KBM-7 (cell line): Measurements from ENCODE around the gene ITGA2.
"Not testable (repeated sequence)": the region's sequence is repeated elsewhere in the genome, so short reads cannot be mapped to it uniquely, and the experiment has no call there.

Source experiments
- DNase-seq: peaks from one replicate; pipeline ENCODE4 v3.0.0-alpha.2; 2015
- in situ Hi-C: fragments of 300-500 bp; cut with MboI; formaldehyde crosslinking; loops from 2 replicates; pipeline ENCODE4 v1.14.3; 2020; ENCODE audit warnings: low sequenced_read_pairs, low pct_unique_long_range_greater_than_20kb, mixed read lengths

The ITGA2 gene

DNA sequence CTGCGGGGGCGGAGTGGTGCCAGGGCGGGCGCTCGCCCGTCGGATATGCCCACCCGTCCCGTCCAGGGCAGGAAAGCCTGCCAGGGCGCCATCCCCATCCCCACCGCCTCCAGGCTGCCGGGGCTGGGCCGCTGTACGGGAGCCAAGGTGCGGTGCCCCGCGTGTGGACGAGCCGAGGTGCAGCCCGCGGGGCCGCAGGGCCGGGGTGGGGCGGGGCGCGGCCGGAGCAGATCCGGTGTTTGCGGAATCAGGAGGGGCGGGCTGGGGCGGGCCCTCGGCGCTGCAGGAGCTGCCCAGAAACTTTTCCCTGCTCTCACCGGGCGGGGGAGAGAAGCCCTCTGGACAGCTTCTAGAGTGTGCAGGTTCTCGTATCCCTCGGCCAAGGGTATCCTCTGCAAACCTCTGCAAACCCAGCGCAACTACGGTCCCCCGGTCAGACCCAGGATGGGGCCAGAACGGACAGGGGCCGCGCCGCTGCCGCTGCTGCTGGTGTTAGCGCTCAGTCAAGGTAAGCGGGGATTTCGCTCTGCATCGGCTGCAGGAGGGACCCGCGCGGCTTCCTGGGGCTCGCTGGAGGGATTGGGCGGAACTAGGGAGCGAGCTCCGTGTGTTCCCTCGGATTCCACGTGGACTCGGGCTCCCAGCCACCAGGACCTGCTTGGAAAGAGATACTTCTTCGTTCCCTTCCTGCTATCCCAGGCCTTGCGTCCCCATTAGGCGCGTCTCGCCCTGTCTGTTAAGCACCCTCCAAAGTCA lies at the start of gene ITGA2:
Gene ITGA2 (plus strand): TSS at position 328 of the 756 bp plus-strand sequence. CDS start 117 bp downstream, at position 445.
- DNase-seq, result peak; percentile 69
- in situ Hi-C loops, result no loop called here

GRCh38 chr5:52943285-52943684 lies 45.9 kb upstream of the ITGA2 start:
- DNase-seq, result no peak
- in situ Hi-C loops, result no loop called here

DNA sequence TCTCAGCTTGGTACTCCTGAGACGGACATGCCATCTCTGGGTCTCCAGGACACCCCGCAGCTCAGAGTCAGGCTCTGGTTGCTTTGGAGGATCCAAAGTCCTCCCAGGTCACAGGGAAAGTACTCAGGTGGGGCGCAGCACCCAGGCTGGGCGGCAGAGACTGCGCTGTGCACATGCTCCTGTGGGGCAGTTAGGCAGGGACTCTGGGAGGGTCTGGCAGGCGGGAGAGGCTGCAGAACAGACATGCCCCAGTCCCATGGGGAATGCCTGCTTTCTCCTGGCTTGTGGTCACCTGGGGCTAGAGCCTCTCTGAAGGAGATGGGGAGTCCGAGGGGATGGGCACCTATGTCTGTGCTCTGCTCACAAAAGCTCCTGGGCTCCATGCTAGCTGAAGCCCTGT lies 45.3 kb upstream of the ITGA2 start:
- in situ Hi-C loops, result no loop called here
- DNase-seq, result no peak

- no peak for DNase-seq
- in situ Hi-C loops, result no loop called here
Observed at GRCh38 chr5:52945040-52945439, 44.1 kb upstream of the ITGA2 start.

GRCh38 chr5:52947208-52947607 lies 41.9 kb upstream of the ITGA2 start:
- DNase-seq, result no peak
- in situ Hi-C loops, result no loop called here

GRCh38 chr5:52947851-52948250 lies 41.3 kb upstream of the ITGA2 start:
- no peak for DNase-seq
- in situ Hi-C loops, result no loop called here

DNA sequence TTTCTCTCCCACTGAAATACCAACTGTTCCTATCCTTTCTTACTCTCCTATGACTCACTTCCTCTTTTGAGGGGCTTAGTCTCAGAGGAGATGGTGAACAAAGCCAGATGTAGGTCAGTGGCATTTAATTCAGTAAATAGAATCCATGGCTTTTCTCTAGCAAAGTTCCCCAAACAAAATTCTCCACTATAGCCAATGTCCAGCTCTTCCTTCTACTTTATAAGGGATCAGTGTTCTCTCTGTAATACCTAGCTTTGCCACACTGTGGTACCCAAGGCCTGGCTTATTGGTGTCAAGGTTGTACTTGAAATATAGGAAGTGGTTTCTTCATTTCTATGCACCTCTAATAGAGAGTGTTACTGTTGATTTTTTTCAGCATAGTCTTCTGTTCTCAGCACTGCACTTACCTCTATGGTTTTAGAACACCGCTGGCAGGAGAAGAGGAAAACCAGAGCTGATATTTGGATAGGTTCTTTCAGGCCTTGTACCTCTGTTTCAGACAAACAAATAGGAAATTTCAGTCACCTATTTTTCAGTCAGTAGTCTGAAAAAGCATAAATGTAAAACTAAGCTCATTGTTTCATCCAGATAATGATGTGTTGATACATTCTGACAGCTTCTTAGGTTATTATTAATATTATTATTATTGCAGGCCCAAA lies 40.6 kb upstream of the ITGA2 start:
- peak; percentile 81 for DNase-seq
- in situ Hi-C loops, result no loop called here

GRCh38 chr5:52950686-52951085 lies 38.5 kb upstream of the ITGA2 start:
- no peak for DNase-seq
- in situ Hi-C loops, result no loop called here

DNA sequence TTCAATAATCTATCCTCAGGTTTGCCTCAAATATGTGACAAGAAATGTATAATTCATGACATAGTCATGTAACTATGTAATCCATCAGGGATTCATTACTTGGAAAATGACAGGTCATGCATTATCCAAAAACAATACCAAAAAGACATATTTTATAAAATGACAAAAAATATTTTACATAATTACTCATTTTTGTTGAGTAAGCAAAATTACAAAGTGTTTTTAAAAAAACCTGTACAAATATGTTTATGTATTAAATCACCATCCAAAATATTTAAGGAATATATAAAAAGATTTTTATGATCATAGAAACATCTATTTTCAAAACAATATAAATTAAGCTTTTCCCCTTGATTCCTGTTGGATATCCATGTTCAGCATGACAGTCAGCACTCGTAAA lies 36.7 kb upstream of the ITGA2 start:
- no peak for DNase-seq
- in situ Hi-C loops, result no loop called here

DNA sequence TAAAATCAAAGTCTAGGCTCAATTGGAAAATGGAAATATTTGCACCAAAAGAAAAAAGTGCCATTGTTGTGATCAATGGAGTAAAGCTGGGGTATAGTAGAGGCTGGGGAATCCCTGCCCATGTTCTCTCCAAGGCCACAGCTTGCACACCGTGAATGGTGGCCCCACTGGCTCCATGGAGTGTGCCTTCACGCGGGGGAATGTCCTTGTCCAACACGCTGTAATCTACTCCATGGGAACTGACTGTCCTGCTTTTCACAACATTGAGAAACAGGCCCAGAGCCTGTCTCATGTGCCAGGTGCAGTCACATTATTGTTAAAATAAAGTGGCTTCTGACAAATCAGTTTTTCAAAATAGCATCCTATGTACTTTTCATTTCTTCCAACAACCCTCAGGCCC lies 33.1 kb upstream of the ITGA2 start:
- in situ Hi-C loops, result no loop called here
- no peak for DNase-seq

DNA sequence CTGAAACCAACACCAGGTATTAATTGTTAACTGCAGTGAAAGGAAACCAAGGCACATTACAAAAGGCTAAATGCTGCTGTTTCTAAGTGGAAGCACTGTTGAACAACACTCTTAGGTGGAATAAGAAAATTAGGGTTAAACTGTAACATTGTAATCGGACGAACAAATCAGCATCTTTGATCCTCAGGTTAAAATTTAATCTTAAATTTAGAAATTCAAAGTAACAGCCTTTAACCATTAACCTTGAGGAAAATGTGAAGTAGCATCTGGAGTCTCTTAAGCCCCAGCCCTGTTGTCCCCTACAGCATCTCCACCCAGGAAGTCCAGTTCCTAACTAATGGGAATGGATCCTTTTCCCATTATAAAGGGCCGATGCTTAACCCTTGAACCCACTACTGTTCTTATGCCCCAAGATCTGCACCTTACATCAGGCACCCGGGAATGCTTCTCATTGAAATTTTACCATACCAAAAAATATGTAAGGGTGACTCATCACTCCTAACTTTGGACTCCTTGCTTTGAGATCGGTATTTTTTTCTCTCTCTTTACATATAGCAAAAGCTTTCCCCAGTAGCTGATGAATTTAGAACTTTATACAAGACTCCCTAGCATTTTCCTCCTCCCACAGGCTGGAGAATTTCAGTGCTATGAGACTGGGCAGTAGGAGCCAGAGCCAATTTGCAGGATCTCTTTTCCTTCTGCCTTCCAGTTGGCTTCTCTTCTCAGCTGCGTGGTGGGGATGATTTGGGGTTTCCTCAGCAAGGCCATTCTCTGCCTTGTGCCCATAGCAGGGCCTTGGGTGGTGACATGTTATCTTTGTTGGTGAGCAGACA lies 32.0 kb upstream of the ITGA2 start:
- in situ Hi-C loops, result no loop called here

GRCh38 chr5:52961274-52961681 lies 27.9 kb upstream of the ITGA2 start:
- DNase-seq, result no peak
- in situ Hi-C loops, result no loop called here

More for the DNA sequence above, 32.0 kb upstream of the ITGA2 start:
- no peak for DNase-seq

DNA sequence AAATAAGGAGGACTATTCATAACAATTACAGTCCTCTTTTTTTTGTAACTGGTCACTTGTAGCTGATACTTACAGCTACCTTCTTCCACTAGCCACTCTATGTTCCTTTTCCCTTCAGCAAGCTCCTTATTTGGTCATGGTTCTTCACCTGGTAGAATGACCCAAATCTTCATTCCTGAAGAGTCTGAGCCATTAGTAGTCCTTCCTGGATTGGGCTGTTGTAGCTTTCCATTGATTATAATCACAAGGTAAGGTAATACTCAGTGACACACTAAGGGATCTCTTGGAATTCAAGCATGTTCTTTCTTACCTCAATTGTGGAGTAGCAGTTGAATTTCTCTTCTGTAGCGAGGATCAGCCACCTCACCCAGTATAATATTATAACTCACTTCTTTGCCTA lies 25.5 kb upstream of the ITGA2 start:
- DNase-seq, result no peak
- in situ Hi-C loops, result no loop called here

DNA sequence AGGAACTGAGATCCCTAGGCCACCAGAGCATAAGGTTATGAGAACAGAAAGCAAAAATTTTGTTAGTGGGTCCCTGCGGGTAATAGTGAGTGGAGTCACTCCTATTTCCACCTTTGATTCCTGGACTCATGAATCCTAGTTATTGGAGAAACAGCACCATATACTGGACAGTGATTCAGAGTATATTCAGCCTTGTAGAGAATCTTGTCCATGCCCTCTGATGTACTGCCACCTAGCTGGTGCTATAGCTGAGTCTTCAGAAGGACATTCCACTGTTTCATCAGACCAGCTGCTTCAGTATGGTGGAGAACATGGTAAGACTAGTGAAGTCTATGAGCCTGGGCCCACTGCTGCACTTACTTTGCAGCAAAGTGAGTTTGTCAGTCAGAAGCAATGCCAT lies 25.0 kb upstream of the ITGA2 start:
- in situ Hi-C loops, result no loop called here
- DNase-seq, result no peak

DNA sequence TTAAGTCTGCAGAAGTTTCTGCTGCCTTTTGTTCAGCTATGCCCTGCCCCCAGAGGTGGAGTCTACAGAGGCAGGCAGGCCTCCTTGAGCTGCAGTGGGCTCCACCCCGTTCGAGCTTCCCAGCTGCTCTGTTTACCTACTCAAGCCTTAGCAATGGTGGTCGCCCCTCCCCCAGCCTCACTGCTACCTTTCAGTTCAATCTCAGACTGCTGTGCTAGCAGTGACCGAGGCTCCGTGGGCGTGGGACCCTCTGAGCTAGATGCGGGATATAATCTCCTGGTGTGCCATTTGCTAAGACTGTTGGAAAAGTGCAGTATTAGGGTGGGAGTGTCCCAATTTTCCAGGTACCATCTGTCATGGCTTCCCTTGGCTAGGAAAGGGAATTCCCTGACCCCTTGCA lies 13.0 kb upstream of the ITGA2 start:
- in situ Hi-C loops, result not testable (repeated sequence)

GRCh38 chr5:52977264-52977897 lies 11.8 kb upstream of the ITGA2 start:
- in situ Hi-C loops, result no loop called here
- no peak for DNase-seq

More for the DNA sequence above, 13.0 kb upstream of the ITGA2 start:
- DNase-seq, result not testable (repeated sequence)

GRCh38 chr5:52981507-52981906 lies 7.6 kb upstream of the ITGA2 start:
- in situ Hi-C loops, result no loop called here
- no peak for DNase-seq

DNA sequence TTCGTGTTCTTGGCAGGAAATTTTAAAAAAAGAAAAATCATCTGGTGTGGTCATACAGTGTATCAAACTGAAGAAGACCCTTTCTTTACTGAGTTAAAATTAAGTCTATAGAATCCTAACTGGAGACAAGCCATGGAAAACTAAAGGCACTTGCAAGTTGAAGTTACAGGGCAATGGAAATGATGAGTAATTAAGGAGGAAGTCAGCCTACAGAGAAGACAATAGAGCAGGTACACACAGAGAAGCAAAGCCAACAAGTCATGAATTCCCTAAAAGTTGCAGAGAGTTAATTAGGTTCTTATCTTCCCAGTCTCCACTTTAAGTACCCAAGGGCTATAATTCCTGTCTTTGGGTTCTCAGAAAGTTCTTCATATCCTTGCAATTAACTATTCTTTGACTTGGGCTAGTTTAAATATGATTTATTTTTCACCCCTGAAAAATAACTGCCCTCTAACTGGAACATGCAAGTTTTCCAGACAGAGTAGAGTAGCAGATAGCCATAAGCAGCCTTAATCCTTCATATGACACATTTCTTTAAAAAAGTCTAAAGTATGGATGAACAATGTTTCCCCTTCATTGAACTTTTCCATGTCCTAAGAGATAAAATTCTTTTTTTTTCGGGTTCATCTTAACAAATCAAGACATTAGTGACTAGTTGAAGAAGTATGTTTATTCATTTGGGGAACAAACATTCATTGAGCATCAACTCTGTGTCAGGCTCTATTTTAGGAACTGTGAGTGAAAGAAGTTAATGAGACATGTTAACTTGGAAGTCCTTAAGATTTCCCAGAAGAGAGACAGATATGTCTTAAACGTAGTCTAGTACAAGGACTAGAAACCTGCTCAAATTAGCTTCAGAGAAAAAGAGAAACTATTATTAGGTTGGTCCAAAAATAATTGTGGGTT lies 5.2 kb upstream of the ITGA2 start:
- DNase-seq, result peak; percentile 43
- in situ Hi-C loops, result no loop called here

DNA sequence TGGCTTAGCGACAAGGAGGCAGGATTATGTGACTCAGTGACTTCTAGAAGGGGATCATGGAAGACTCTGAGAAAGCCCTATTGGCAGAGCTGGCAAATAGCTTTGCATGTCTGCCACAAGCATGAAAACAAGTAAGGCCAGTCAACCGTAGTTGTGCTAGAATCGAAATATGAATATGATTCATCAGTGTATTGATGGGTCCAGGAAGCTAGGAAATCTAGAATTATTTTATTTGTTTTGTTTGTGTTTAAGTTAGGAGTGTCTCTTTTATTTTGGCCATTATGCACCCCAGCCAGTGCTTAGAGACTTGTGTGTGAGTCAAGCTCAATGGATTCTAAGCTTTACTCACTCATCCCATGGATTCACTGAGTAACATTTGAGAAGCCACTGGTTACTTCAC lies 3.8 kb upstream of the ITGA2 start:
- no peak for DNase-seq
- in situ Hi-C loops, result no loop called here
